Spleen (tissue), 11 donors: Measurements from ENCODE around the gene EIPR1. TPM values are rescaled to one million over a fixed set of nuclear protein-coding genes. Genes with fewer than 3 reads are reported as not detected.

ENCODE experiments used
- DNase-seq: peaks from one replicate; pipeline ENCODE4 v3.0.0-alpha.2; 2020
- H3K27ac ChIP-seq, 8 donors: fragments of 200-600 bp; sonication (generic) in 7 of 8; 1 replicate in 4 of 8; 2 replicates in 4 of 8; pipeline versions ENCODE4 v1.5.0 to v1.8.0; 2016 to 2021; ENCODE audit warnings: inconsistent platforms in 4 of 8, mild to moderate bottlenecking in 4 of 8, moderate library complexity in 1 of 8
- H3K27me3 ChIP-seq, 7 donors: fragments of 200-600 bp; sonication (generic) in 6 of 7; replicated peaks in 1 of 7; 1 replicate in 4 of 7; 2 replicates in 3 of 7; pipeline versions ENCODE4 v1.5.0 to v1.8.0; 2016 to 2021; ENCODE audit warnings: inconsistent platforms in 3 of 7, mild to moderate bottlenecking in 1 of 7
- H3K36me3 ChIP-seq, 6 donors: fragments of 200-600 bp; sonication (generic) in 5 of 6; 1 replicate in 4 of 6; 2 replicates in 2 of 6; pipeline versions ENCODE4 v1.5.0 to v1.8.0; 2016 to 2021; ENCODE audit warnings: inconsistent platforms in 2 of 6
- H3K4me1 ChIP-seq, 6 donors: fragments of 200-600 bp; sonication (generic) in 5 of 6; 1 replicate in 3 of 6; 2 replicates in 3 of 6; pipeline versions ENCODE4 v1.5.0 to v1.8.0; 2016 to 2021; ENCODE audit warnings: inconsistent platforms in 3 of 6
- H3K4me3 ChIP-seq, 8 donors: fragments of 200-600 bp; sonication (generic) in 7 of 8; 1 replicate in 4 of 8; 2 replicates in 4 of 8; pipeline versions ENCODE4 v1.5.0 to v1.8.0; 2016 to 2021; ENCODE audit warnings: inconsistent platforms in 4 of 8, mild to moderate bottlenecking in 4 of 8, moderate library complexity in 2 of 8
- H3K9me3 ChIP-seq, 8 donors: fragments of 200-600 bp; sonication (generic) in 7 of 8; 1 replicate in 4 of 8; 2 replicates in 4 of 8; pipeline versions ENCODE4 v1.5.0 to v1.8.0; 2016 to 2021; ENCODE audit warnings: inconsistent platforms in 4 of 8
- POLR2A ChIP-seq, 3 donors: fragments of 450-650 bp; IDR thresholded peaks; one replicate each; pipeline ENCODE4 v1.5.1; 2017; ENCODE audit warnings: antibody characterized with exemption in 3 of 3, mild to moderate bottlenecking in 1 of 3
- POLR2AphosphoS5 ChIP-seq, 3 donors: sonication (generic); formaldehyde crosslinking; IDR thresholded peaks; one replicate each; pipeline ENCODE4 v1.5.1; 2017; ENCODE audit warnings: antibody characterized with exemption in 3 of 3
- WGBS, 5 donors: extraction: QIAGEN DNeasy Blood & Tissue Kit in 3 of 5; methylation state at CpG; one replicate each; pipeline versions ENCODE4 v1.1.5 to v1.1.7; 2013 to 2018; 5-methylcytosine and 5-hydroxymethylcytosine counted together
- intact Hi-C: fragments of 100-400 bp; cut with DNase I; formaldehyde crosslinking; loops from one replicate; pipeline ENCODE4 v1.15.0; 2023; ENCODE audit warnings: low total_unique reads
- polyA plus RNA-seq, 3 donors: library from polyadenylated mRNA; stranded (reverse); fragments of 200-250 nt; gene quantifications; one replicate each; pipeline ENCODE4 v1.2.1, GENCODE V29; 2013
- total RNA-seq, 7 donors: library from RNA; depleted of rRNA in 3 of 7; stranded (reverse); fragments of >200 nt in 3 of 7; fragmentation: NEBNext Ultra II Directional in 4 of 7; extraction: Animal tissue kit (Norgen Biotek cat#: 25700) in 4 of 7; gene quantifications; one replicate each; pipeline versions ENCODE4 v1.1.0 to v1.2.1, GENCODE V29; 2016 to 2021
- TF ChIP-seq, protein P1 (sequence below), 11 experiments: fragments of 200-600 bp in 7 of 11; fragments of 450-650 bp in 4 of 11; sonication (generic) in 4 of 11; IDR thresholded peaks in 8 of 11; conservative IDR thresholded peaks in 3 of 11; 1 replicate in 7 of 11; 2 replicates in 4 of 11; pipeline versions ENCODE4 v1.4.0 to v1.8.0; 2016 to 2021; ENCODE audit warnings: antibody characterized with exemption in 11 of 11, inconsistent platforms in 4 of 11, mild to moderate bottlenecking in 1 of 11
- donor health status: healthy with polysubstance abuse.
- donor health status: DM: no; HTN: no; CAD: no; lungs with moderate emphysema.
- donor health status: DM: no; HTN: no; CAD: no.
- donor health status: Bipolar disorder and iron deficiency.
- donor health status: healthy.
- donor health status: DM: no; HTN: no; CAD: no.
- donor health status: DM: yes; HTN: yes; CAD: no.

The EIPR1 gene
- total and polyA plus RNA-seq, 10 donors, result 16.1 to 60.1 (median 26.3) TPM

DNA sequence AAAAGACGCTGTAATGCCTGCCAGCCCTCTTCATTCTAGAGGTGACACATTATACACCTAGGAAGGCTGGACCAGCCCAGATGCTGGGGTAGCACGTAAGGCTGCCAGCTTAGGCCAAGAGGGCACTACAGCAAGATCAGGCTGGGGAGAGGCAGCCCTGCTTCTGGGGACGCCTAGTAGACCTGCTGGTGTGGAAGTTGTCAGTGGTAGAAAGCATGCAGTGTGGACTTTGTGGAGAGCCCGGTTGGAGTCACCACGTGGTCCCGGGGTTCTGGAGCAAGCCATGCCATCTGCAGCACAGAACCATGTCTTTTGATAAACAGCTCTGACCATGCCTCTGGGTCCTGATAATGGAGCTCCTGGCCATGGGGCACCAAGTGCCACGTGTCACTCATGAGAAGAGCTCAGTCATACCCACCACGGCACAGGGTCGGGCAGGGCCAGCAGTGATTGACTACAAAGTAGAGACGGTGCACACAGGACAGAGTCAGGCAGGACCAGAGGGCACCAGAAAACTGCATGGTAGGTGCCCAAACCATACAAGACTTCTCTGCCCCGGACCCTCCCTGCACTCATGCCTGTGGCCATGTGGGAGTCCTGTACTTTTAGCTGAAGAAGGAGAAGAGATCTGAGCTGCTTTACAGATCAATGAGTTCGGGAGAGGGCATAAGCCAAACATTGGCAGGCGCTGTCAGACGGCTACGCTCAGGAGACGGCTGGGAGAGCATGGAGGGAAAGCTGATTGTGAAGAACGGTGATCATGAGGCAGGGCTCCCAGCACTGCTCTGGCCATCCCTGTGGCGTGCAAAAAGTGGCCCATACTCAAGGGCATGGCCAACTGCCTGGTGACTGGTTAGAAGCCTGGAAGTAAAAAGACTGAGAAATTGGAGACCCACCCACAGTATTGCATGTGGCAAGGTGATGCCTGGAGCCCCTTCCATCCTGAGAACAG lies 114.9 kb downstream of the EIPR1 start:
- H3K9me3 ChIP-seq, result no peaks in the 10 kb centered on the region
- TF ChIP-seq, protein P1, sequence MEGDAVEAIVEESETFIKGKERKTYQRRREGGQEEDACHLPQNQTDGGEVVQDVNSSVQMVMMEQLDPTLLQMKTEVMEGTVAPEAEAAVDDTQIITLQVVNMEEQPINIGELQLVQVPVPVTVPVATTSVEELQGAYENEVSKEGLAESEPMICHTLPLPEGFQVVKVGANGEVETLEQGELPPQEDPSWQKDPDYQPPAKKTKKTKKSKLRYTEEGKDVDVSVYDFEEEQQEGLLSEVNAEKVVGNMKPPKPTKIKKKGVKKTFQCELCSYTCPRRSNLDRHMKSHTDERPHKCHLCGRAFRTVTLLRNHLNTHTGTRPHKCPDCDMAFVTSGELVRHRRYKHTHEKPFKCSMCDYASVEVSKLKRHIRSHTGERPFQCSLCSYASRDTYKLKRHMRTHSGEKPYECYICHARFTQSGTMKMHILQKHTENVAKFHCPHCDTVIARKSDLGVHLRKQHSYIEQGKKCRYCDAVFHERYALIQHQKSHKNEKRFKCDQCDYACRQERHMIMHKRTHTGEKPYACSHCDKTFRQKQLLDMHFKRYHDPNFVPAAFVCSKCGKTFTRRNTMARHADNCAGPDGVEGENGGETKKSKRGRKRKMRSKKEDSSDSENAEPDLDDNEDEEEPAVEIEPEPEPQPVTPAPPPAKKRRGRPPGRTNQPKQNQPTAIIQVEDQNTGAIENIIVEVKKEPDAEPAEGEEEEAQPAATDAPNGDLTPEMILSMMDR (IDR thresholded peaks at IDR 0.05 in 8 of 11, conservative IDR thresholded peaks at IDR 0.05 in 3 of 11), result no peak
- TF ChIP-seq POLR2AphosphoS5 (IDR thresholded peaks at IDR 0.05), result no peak
- no peak for TF ChIP-seq POLR2A (IDR thresholded peaks at IDR 0.05)
- peaks cover 0 to 15% (median 0%) of the 10 kb centered on the region in 6 donors for H3K36me3 ChIP-seq
- peaks cover 0 to 13% (median 5%) of the 10 kb centered on the region in 6 donors for H3K4me1 ChIP-seq
- peak; percentile 52 for DNase-seq
- H3K27ac ChIP-seq, result no peak overlapping the region
- no peaks in the 10 kb centered on the region for H3K27me3 ChIP-seq
- WGBS, 5 donors, result 84 to 96% (median 94%) methylated on average over 16 to 18 of the region's 18 CpGs
- no peak overlapping the region for H3K4me3 ChIP-seq
- intact Hi-C loops, result no loop called here

DNA sequence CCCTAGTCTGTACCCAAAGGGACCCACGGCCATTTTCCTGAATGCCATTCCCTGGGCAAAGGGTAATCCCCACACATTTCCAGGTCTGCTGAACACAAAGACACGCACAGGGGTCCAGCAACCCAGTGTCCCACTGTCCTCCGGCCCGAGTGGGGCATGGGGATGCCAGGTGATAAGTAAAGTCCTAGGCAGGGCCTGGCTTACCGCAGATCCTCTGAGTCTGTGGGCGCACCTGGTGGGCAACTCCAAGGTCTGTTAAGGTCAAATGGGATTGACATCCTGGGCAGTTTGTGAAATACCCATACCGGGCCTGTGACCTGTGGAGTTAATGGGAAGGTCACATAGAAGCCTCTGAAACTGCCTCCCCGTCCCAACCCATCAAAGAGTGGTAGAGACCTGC lies 116.1 kb downstream of the EIPR1 start:
- TF ChIP-seq POLR2A (IDR thresholded peaks at IDR 0.05) (no peak), POLR2AphosphoS5 (IDR thresholded peaks at IDR 0.05) (no peak)
- TF ChIP-seq, protein P1 (IDR thresholded peaks at IDR 0.05 in 8 of 11, conservative IDR thresholded peaks at IDR 0.05 in 3 of 11), result no peak
- H3K27me3 ChIP-seq, result no peaks in the 10 kb centered on the region
- WGBS, 5 donors, result 95 to 98% (median 97%) methylated on average over 8 of the region's 8 CpGs
- no peaks in the 10 kb centered on the region for H3K9me3 ChIP-seq
- peaks cover 0 to 25% (median 4%) of the 10 kb centered on the region in 6 donors for H3K36me3 ChIP-seq
- no peak overlapping the region for H3K4me3 ChIP-seq
- peaks cover 0 to 18% (median 5%) of the 10 kb centered on the region in 6 donors for H3K4me1 ChIP-seq
- H3K27ac ChIP-seq, result no peak overlapping the region
- intact Hi-C loops, result no loop called here
- peak; percentile 48 for DNase-seq

DNA sequence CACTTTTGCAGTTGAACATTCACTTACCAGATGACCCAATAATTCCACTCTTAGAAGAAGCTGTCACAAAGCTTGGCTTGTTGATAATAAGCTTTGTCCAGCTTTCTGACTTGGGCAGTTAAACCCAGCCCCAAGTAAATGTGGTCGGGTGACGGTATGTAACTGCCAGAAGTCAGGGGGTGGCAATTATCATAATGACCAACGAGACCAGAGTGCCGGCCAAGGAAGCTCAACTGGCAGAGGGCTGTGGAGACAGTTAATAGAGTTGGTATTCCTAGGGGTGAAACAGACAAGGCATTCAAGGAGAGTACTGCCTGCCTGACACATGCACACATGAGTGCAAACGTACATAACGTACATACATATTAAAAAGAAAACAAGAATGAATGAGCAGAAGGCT lies 116.7 kb downstream of the EIPR1 start:
- H3K9me3 ChIP-seq, result no peaks in the 10 kb centered on the region
- H3K27me3 ChIP-seq, result no peaks in the 10 kb centered on the region
- H3K4me1 ChIP-seq, result peaks cover 0 to 18% (median 5%) of the 10 kb centered on the region in 6 donors
- DNase-seq, result no peak
- TF ChIP-seq POLR2A (IDR thresholded peaks at IDR 0.05) (no peak), POLR2AphosphoS5 (IDR thresholded peaks at IDR 0.05) (no peak)
- TF ChIP-seq, protein P1 (IDR thresholded peaks at IDR 0.05 in 8 of 11, conservative IDR thresholded peaks at IDR 0.05 in 3 of 11), result no peak
- H3K36me3 ChIP-seq, result peaks cover 0 to 31% (median 6%) of the 10 kb centered on the region in 6 donors
- no peak overlapping the region for H3K27ac ChIP-seq
- 94 to 98% (median 96%) methylated on average over 6 of the region's 6 CpGs for WGBS, 5 donors
- intact Hi-C loops, result no loop called here
- no peak overlapping the region for H3K4me3 ChIP-seq

DNA sequence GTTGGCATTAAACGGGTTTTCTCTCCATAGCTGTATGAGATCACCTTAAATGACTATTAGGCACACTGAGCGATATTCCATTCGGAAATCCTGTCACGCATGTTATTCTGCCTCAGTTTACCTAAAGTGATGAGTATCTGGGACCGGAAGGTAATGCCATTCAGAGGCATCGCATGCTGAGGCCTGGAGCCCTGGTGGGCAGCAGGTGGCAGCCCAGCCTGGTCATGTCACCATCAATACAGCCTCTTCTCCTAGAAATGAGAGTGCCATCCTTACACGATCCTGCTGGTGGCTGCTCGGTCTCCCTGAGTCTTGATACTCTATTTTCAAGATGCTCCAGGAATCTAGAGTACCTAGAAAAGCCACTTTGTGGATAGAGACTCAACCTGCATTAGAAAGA lies 119.8 kb downstream of the EIPR1 start:
- H3K27ac ChIP-seq, result no peak overlapping the region
- H3K36me3 ChIP-seq, result peaks cover 0 to 49% (median 6%) of the 10 kb centered on the region in 6 donors
- H3K27me3 ChIP-seq, result no peaks in the 10 kb centered on the region
- TF ChIP-seq POLR2AphosphoS5 (IDR thresholded peaks at IDR 0.05), result no peak
- TF ChIP-seq, protein P1 (IDR thresholded peaks at IDR 0.05 in 8 of 11, conservative IDR thresholded peaks at IDR 0.05 in 3 of 11), result no peak
- no peak for TF ChIP-seq POLR2A (IDR thresholded peaks at IDR 0.05)
- no peak overlapping the region for H3K4me3 ChIP-seq
- no peak for DNase-seq
- H3K4me1 ChIP-seq, result peaks cover 0 to 25% (median 0%) of the 10 kb centered on the region in 6 donors
- intact Hi-C loops, result no loop called here
- 90 to 94% (median 93%) methylated on average over 8 of the region's 8 CpGs for WGBS, 5 donors
- H3K9me3 ChIP-seq, result no peaks in the 10 kb centered on the region
